Calu3 (cell line): Measurements from ENCODE around the gene SERPINI1. TPM values are rescaled to one million over a fixed set of nuclear protein-coding genes. Genes with fewer than 3 reads are reported as not detected.

Source experiments
- BruUV-seq: library from RNA; stranded (reverse); fragments of 400-500 nt; replicated peaks from 2 replicates; lab custom pipeline; 2021; lab: Mats Ljungman, UMichigan
- CTCF ChIA-PET: fragments of 300-600 bp; sonication (Branson Sonifier 250); formaldehyde crosslinking; loops from one replicate; lab custom pipeline; 2022; ENCODE audit warnings: antibody characterized with exemption; lab: Charles Lee
- DNase-seq: peaks from one replicate; pipeline ENCODE4 v3.0.0; 2022
- H3K27ac Mint-ChIP-seq: one replicate; pipeline ENCODE4 v1.8.0; 2022; ENCODE audit warnings: mixed read lengths; ENCODE audit not compliant: unreplicated experiment
- H3K27me3 Mint-ChIP-seq: one replicate; pipeline ENCODE4 v1.8.0; 2022; ENCODE audit warnings: mixed read lengths; ENCODE audit not compliant: unreplicated experiment
- H3K36me3 Mint-ChIP-seq: one replicate; pipeline ENCODE4 v1.8.0; 2022; ENCODE audit warnings: mild to moderate bottlenecking, moderate library complexity, mixed read lengths; ENCODE audit not compliant: insufficient read depth, unreplicated experiment
- H3K4me1 Mint-ChIP-seq: one replicate; pipeline ENCODE4 v1.8.0; 2022; ENCODE audit warnings: mild to moderate bottlenecking, low read depth, mixed read lengths; ENCODE audit not compliant: unreplicated experiment
- H3K4me3 Mint-ChIP-seq: one replicate; pipeline ENCODE4 v1.8.0; 2022; ENCODE audit warnings: mild to moderate bottlenecking, low read depth, moderate library complexity, mixed read lengths; ENCODE audit not compliant: unreplicated experiment
- H3K9me3 Mint-ChIP-seq: one replicate; pipeline ENCODE4 v1.8.0; 2022; ENCODE audit warnings: low read depth, mixed read lengths; ENCODE audit not compliant: unreplicated experiment
- intact Hi-C: fragments of 100-400 bp; cut with micrococcal nuclease; formaldehyde crosslinking; loops from one replicate; pipeline ENCODE4 v1.10.0; 2022; ENCODE audit not compliant: unreplicated experiment
- total RNA-seq: library from RNA; stranded (reverse); gene quantifications from 2 replicates; pipeline ENCODE4 v1.2.3, GENCODE V29; 2022
- TF ChIP-seq, protein P1 (sequence below): fragments of 200-600 bp; IDR thresholded peaks from one replicate; pipeline ENCODE4 v1.8.0; 2022; ENCODE audit warnings: antibody characterized with exemption; ENCODE audit not compliant: unreplicated experiment

SERPINI1 gene
- total RNA-seq, 1 experiment from 2014 or later: 1.9 TPM

DNA sequence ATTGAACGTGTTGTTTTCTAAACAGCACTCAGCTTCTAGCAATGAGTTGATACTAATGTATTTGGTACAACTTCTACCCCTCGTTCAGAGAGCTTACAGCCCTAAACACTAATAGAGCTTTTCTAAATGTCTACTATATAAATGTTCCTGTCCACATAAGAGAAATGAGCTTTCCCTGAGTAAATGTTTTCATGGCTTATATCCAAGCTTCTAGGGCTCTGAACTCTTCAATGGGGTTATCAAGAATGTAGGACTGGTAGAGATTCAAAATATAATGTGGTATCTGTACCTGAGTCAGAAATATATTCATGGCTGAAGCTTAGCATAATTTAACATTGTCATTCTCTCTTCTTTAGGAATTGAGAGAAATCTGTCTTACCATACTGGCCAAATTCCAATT lies 73.4 kb downstream of the SERPINI1 start:
- no peaks in the 10 kb centered on the region for H3K36me3 Mint-ChIP-seq
- H3K4me3 Mint-ChIP-seq: no peak overlapping the region
- CTCF ChIA-PET: interaction anchor here (0.6 to 1.5 kb wide), 3 partner anchors 10 to 1969 kb away, joined by 3 to 5 read pairs (median 3); no protein-coding TSS in a partner anchor
- no peak overlapping the region for H3K27ac Mint-ChIP-seq
- no TSS peak for BruUV-seq
- intact Hi-C loops: no loop called here
- H3K4me1 Mint-ChIP-seq: no peaks in the 10 kb centered on the region
- no peaks in the 10 kb centered on the region for H3K27me3 Mint-ChIP-seq
- no peak for DNase-seq
- TF ChIP-seq, protein P1, sequence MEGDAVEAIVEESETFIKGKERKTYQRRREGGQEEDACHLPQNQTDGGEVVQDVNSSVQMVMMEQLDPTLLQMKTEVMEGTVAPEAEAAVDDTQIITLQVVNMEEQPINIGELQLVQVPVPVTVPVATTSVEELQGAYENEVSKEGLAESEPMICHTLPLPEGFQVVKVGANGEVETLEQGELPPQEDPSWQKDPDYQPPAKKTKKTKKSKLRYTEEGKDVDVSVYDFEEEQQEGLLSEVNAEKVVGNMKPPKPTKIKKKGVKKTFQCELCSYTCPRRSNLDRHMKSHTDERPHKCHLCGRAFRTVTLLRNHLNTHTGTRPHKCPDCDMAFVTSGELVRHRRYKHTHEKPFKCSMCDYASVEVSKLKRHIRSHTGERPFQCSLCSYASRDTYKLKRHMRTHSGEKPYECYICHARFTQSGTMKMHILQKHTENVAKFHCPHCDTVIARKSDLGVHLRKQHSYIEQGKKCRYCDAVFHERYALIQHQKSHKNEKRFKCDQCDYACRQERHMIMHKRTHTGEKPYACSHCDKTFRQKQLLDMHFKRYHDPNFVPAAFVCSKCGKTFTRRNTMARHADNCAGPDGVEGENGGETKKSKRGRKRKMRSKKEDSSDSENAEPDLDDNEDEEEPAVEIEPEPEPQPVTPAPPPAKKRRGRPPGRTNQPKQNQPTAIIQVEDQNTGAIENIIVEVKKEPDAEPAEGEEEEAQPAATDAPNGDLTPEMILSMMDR: no peak
- H3K9me3 Mint-ChIP-seq: no peaks in the 10 kb centered on the region

DNA sequence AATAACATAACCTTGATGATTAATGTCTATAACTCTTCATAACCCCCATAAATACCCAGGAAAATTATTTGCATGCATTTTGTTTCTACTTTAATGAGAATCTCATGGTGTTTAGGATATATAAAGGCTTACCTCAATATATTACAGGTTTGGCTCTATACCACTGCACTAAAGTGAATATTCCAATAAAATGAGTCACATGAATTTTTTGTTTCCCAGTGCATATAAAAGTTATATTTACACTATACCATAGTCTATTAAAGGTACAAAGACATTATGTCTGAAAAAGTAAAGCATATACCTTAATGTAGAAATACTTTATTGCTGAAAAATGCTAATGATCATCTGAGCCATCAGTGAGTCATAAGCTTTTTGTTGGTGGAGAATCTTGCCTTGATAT lies 74.7 kb downstream of the SERPINI1 start:
- CTCF ChIA-PET: no interaction called here
- DNase-seq: no peak
- no peak overlapping the region for H3K27ac Mint-ChIP-seq
- no peaks in the 10 kb centered on the region for H3K36me3 Mint-ChIP-seq
- TF ChIP-seq, protein P1: no peak
- BruUV-seq: no TSS peak
- intact Hi-C loops: no loop called here
- H3K4me1 Mint-ChIP-seq: no peaks in the 10 kb centered on the region
- no peaks in the 10 kb centered on the region for H3K27me3 Mint-ChIP-seq
- no peaks in the 10 kb centered on the region for H3K9me3 Mint-ChIP-seq
- H3K4me3 Mint-ChIP-seq: no peak overlapping the region

DNA sequence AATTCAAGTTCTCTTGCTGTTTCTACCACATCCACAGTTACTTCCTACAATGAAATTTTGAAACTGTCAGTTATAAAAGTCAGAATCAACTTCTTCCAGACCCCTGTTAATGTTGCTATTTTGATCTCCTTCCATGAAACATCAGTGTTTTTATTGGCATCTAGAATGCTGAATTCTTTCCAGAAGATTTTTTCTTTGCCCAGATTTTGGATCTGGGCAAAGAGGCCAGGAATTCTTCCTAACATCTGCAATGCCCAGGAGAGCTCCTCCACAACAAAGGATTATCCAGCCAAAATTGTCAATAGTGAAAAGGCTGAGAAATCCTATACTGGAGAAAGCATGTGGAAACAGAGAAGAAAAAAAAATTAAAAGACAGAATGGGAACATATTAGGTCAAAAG lies 75.5 kb downstream of the SERPINI1 start:
- Mint-ChIP-seq H3K27ac (no peak overlapping the region), H3K9me3 (no peaks in the 10 kb centered on the region), H3K4me1 (no peaks in the 10 kb centered on the region), H3K36me3 (no peaks in the 10 kb centered on the region), H3K27me3 (no peaks in the 10 kb centered on the region), H3K4me3 (no peak overlapping the region)
- intact Hi-C loops: no loop called here
- CTCF ChIA-PET: no interaction called here
- TF ChIP-seq, protein P1: no peak
- no peak for DNase-seq
- BruUV-seq: no TSS peak

DNA sequence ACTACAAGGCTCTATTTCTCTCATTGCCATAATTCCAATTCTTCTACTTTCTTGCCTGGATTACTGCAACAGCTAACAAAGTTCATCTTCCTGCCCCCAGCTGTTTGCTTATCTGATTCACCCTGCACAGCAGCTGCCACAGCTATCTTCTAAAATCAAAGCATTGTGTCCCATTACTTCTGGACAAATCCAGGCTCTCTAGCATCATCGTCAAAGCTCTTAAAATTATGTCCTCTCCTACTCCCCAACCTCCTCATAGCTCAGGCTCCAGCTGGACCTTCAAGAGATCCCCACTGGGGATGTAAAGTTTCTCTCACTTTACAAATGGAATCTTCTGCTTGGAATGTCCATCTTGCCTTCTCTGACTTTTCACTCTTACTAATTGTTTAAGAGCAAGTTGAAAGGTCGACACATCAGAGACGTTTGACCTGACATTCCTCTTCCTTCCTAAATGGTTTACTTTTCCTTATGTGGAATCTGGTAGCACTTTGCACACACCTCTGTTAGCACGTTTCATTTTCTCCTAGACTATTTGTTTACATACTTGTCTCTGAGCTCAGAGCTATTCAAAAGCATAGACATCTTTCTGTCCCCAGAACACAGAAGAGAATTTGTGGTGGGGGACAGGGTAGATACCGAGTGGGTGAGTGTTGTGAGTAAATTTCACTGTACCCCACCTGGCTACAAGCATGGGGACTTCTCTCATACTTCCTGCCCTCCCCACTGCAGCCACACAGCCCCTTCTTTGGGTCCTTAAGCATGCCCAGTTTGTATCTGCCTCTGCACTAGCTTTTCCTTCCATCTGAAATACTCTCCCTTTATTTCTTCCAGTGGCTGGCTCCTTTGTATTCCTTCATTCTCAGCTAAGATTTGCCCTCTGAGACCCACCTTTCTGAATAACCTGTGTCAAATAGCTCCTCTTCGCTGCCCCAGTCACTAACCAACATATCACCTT lies 77.9 kb downstream of the SERPINI1 start:
- DNase-seq: no peak
- H3K9me3 Mint-ChIP-seq: no peaks in the 10 kb centered on the region
- intact Hi-C loops: no loop called here
- no TSS peak for BruUV-seq
- H3K4me1 Mint-ChIP-seq: no peaks in the 10 kb centered on the region
- CTCF ChIA-PET: interaction anchor here (0.6 to 1.4 kb wide), 3 partner anchors 12 to 1038 kb away, joined by 3 to 6 read pairs (median 3); no protein-coding TSS in a partner anchor
- H3K4me3 Mint-ChIP-seq: no peak overlapping the region
- H3K27ac Mint-ChIP-seq: no peak overlapping the region
- TF ChIP-seq, protein P1: no peak
- H3K27me3 Mint-ChIP-seq: no peaks in the 10 kb centered on the region
- H3K36me3 Mint-ChIP-seq: no peaks in the 10 kb centered on the region
